Mammary epithelial cell (primary cell): ENCODE results near the gene SPDYE2B.
"Not testable (repeated sequence)": the region's sequence is repeated elsewhere in the genome, so short reads cannot be mapped to it uniquely, and the experiment has no call there.

Experiments used
- CTCF ChIP-seq, 2 donors: IDR thresholded peaks in 1 of 2; conservative IDR thresholded peaks in 1 of 2; 2 replicates each; pipeline ENCODE4 v1.5.1; 2011 to 2012; ENCODE audit warnings: inconsistent platforms in 2 of 2, low read length in 2 of 2, mild to moderate bottlenecking in 2 of 2, control low read depth in 1 of 2, low read depth in 1 of 2; ENCODE audit not compliant: insufficient read depth in 1 of 2; ENCODE audit errors: extremely low read depth in 1 of 2
- EZH2 ChIP-seq: IDR thresholded peaks from 2 replicates; pipeline ENCODE4 v1.6.1; 2012; ENCODE audit warnings: low read length, inconsistent platforms, borderline replicate concordance

- TF ChIP-seq EZH2; CTCF (conservative IDR thresholded peaks at IDR 0.05 in 1 of 2, IDR thresholded peaks at IDR 0.05 in 1 of 2; ENCODE audit: extremely low read depth in 1 of 2, insufficient read depth in 1 of 2, low read depth in 1 of 2, low read length in 2 of 2): not testable (repeated sequence)
These were observed 14.8 kb upstream of the SPDYE2B start for GRCh38 chr7:102635354-102635753.
